Anterior cingulate cortex (tissue), 58 donors: ENCODE measurements around the gene CAMTA1.

ENCODE experiments used
- DNase-seq, 58 donors: peaks; one replicate each; lab custom pipeline; 2025; lab: John Stamatoyannopoulos, UW

CAMTA1 gene

GRCh38 chr1:7442918-7443317 lies 657.7 kb downstream of the CAMTA1 start:
- DNase-seq = no peak

- no peak for DNase-seq
Observed at GRCh38 chr1:7444363-7444762, 659.1 kb downstream of the CAMTA1 start.

- no peak for DNase-seq
Observed at GRCh38 chr1:7447093-7447492, 661.8 kb downstream of the CAMTA1 start.

- DNase-seq = no peak
Observed at GRCh38 chr1:7447736-7448135, 662.5 kb downstream of the CAMTA1 start.

- DNase-seq = no peak
Observed at GRCh38 chr1:7448986-7449385, 663.7 kb downstream of the CAMTA1 start.

- DNase-seq = no peak
Observed at GRCh38 chr1:7449750-7450149, 664.5 kb downstream of the CAMTA1 start.

GRCh38 chr1:7450838-7451237 lies 665.6 kb downstream of the CAMTA1 start:
- no peak for DNase-seq

GRCh38 chr1:7453038-7453437 lies 667.8 kb downstream of the CAMTA1 start:
- no peak for DNase-seq

GRCh38 chr1:7454052-7454815 lies 669.0 kb downstream of the CAMTA1 start:
- peak in 15 of 58 donors; percentile 3 to 41 (median 15) for DNase-seq

- peak in 13 of 58 donors; percentile 3 to 34 (median 15) for DNase-seq
Observed at GRCh38 chr1:7454895-7455784, 669.9 kb downstream of the CAMTA1 start.

- no peak for DNase-seq
Observed at GRCh38 chr1:7455796-7456721, 670.8 kb downstream of the CAMTA1 start.

GRCh38 chr1:7456722-7457082 lies 671.4 kb downstream of the CAMTA1 start:
- DNase-seq = no peak

GRCh38 chr1:7457811-7458210 lies 672.6 kb downstream of the CAMTA1 start:
- DNase-seq = no peak

- DNase-seq = no peak
Observed at GRCh38 chr1:7458946-7459345, 673.7 kb downstream of the CAMTA1 start.

- no peak for DNase-seq
Observed at GRCh38 chr1:7459914-7460313, 674.7 kb downstream of the CAMTA1 start.

- no peak for DNase-seq
Observed at GRCh38 chr1:7460807-7461206, 675.6 kb downstream of the CAMTA1 start.

- DNase-seq = no peak
Observed at GRCh38 chr1:7462617-7463016, 677.4 kb downstream of the CAMTA1 start.

GRCh38 chr1:7463526-7463925 lies 678.3 kb downstream of the CAMTA1 start:
- DNase-seq = no peak

GRCh38 chr1:7464736-7465135 lies 679.5 kb downstream of the CAMTA1 start:
- no peak for DNase-seq

- no peak for DNase-seq
Observed at GRCh38 chr1:7467476-7468175, 682.4 kb downstream of the CAMTA1 start.
